Measurements from ENCODE around the gene RNASE7.

RNASE7 gene

GRCh38 chr14:21059842-21060613, 17.9 kb downstream of the RNASE7 start (continued):
- TF ChIP-seq ZNF518A (tag by site-specific recombination; conservative IDR thresholded peaks at IDR 0.05; ENCODE audit: low read depth): no peak
- TF ChIP-seq KLF17 (tag by site-specific recombination; IDR thresholded peaks at IDR 0.05): no peak
- TF ChIP-seq ZNF510 (tag by site-specific recombination; IDR thresholded peaks at IDR 0.05; ENCODE audit: insufficient replicate concordance): no peak

- POLR2A ChIA-PET: no interaction called here
- H3K27ac ChIP-seq (ENCODE audit: extremely low read depth, low read depth, low read length): no peak overlapping the region
- H3K4me1 ChIP-seq (ENCODE audit: control insufficient read depth, insufficient read depth, low read length): no peaks in the 10 kb centered on the region; the same call in 1 of the 2 replicates
- no peaks in the 10 kb centered on the region for H3K36me3 ChIP-seq (ENCODE audit: control insufficient read depth in 2 of 2, insufficient read depth in 1 of 2, low read length in 2 of 2)
- TF ChIP-seq KLF16 (tag by site-specific recombination; IDR thresholded peaks at IDR 0.05) (no peak), ZNF626 (tag by site-specific recombination; IDR thresholded peaks at IDR 0.05) (no peak), ZNF335 (tag by site-specific recombination; conservative IDR thresholded peaks at IDR 0.05) (no peak), ZNF426 (tag by site-specific recombination; IDR thresholded peaks at IDR 0.05) (no peak), ZNF701 (tag by site-specific recombination; IDR thresholded peaks at IDR 0.05) (no peak), BCL11B (tag by site-specific recombination; IDR thresholded peaks at IDR 0.05; ENCODE audit: low read depth) (no peak), ZBTB8A (tag by site-specific recombination; IDR thresholded peaks at IDR 0.05) (no peak)
- TF ChIP-seq, protein P1, sequence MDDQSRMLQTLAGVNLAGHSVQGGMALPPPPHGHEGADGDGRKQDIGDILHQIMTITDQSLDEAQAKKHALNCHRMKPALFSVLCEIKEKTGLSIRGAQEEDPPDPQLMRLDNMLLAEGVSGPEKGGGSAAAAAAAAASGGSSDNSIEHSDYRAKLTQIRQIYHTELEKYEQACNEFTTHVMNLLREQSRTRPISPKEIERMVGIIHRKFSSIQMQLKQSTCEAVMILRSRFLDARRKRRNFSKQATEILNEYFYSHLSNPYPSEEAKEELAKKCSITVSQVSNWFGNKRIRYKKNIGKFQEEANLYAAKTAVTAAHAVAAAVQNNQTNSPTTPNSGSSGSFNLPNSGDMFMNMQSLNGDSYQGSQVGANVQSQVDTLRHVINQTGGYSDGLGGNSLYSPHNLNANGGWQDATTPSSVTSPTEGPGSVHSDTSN (CRISPR knock-in tag; IDR thresholded peaks at IDR 0.05): no peak
- TF ChIP-seq, protein P2, sequence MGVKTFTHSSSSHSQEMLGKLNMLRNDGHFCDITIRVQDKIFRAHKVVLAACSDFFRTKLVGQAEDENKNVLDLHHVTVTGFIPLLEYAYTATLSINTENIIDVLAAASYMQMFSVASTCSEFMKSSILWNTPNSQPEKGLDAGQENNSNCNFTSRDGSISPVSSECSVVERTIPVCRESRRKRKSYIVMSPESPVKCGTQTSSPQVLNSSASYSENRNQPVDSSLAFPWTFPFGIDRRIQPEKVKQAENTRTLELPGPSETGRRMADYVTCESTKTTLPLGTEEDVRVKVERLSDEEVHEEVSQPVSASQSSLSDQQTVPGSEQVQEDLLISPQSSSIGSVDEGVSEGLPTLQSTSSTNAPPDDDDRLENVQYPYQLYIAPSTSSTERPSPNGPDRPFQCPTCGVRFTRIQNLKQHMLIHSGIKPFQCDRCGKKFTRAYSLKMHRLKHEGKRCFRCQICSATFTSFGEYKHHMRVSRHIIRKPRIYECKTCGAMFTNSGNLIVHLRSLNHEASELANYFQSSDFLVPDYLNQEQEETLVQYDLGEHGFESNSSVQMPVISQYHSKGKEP (tag by site-specific recombination; IDR thresholded peaks at IDR 0.05): no peak
- TF ChIP-seq, protein P3, sequence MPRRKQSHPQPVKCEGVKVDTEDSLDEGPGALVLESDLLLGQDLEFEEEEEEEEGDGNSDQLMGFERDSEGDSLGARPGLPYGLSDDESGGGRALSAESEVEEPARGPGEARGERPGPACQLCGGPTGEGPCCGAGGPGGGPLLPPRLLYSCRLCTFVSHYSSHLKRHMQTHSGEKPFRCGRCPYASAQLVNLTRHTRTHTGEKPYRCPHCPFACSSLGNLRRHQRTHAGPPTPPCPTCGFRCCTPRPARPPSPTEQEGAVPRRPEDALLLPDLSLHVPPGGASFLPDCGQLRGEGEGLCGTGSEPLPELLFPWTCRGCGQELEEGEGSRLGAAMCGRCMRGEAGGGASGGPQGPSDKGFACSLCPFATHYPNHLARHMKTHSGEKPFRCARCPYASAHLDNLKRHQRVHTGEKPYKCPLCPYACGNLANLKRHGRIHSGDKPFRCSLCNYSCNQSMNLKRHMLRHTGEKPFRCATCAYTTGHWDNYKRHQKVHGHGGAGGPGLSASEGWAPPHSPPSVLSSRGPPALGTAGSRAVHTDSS (tag by site-specific recombination; IDR thresholded peaks at IDR 0.05): no peak
- CTCF ChIA-PET: interaction anchor here (1.2 to 4.3 kb wide), 4 partner anchors 10 to 46 kb away, joined by 4 to 25 read pairs (median 15); no protein-coding TSS in a partner anchor
- H3K9me3 ChIP-seq (ENCODE audit: control insufficient read depth, insufficient read depth, low read depth, low read length): no peaks in the 10 kb centered on the region
- no peak overlapping the region for H3K4me3 ChIP-seq (ENCODE audit: low read depth, low read length)
These were observed 18.6 kb downstream of the RNASE7 start for GRCh38 chr14:21060614-21061346.

Measured in HEK293 (cell line).